Testis (tissue), 3 donors: ENCODE measurements around the gene C1QTNF8. TPM values are rescaled to one million over a fixed set of nuclear protein-coding genes. Genes with fewer than 3 reads are reported as not detected.

Experiments used
- DNase-seq: peaks from one replicate; pipeline ENCODE4 v3.0.0-alpha.2; 2019
- H3K27ac ChIP-seq, 2 donors: fragments of 200-600 bp; sonication (generic); one replicate each; pipeline ENCODE4 v1.5.1; 2019
- H3K27me3 ChIP-seq: fragments of 200-600 bp; sonication (generic); one replicate; pipeline ENCODE4 v1.5.1; 2019
- H3K36me3 ChIP-seq: fragments of 200-600 bp; sonication (generic); one replicate; pipeline ENCODE4 v1.5.1; 2017; ENCODE audit warnings: low read depth; ENCODE audit errors: missing control alignments
- H3K4me1 ChIP-seq: fragments of 200-600 bp; sonication (generic); one replicate; pipeline ENCODE4 v1.5.1; 2019
- H3K4me3 ChIP-seq, 2 donors: fragments of 200-600 bp; sonication (generic); one replicate each; pipeline ENCODE4 v1.5.1; 2017 to 2019
- H3K9me3 ChIP-seq: fragments of 200-600 bp; sonication (generic); one replicate; pipeline ENCODE4 v1.5.1; 2017
- POLR2A ChIP-seq: fragments of 450-650 bp; IDR thresholded peaks from one replicate; pipeline ENCODE4 v1.6.1; 2017; ENCODE audit warnings: antibody characterized with exemption, mild to moderate bottlenecking, moderate library complexity
- WGBS, 2 donors: methylation state at CpG; one replicate each; pipeline ENCODE4 v1.1.5; 2018; 5-methylcytosine and 5-hydroxymethylcytosine counted together
- intact Hi-C: fragments of 100-400 bp; cut with DNase I; formaldehyde crosslinking; loops from one replicate; pipeline ENCODE4 v1.15.1; 2023; ENCODE audit warnings: low total_unique reads
- polyA plus RNA-seq: library from polyadenylated mRNA; stranded (reverse); fragments of 350-450 nt; fragmentation: Illumina TruSeq; extraction: RNeasy Lipid Tissue Mini Kit (QIAGEN cat#74804); gene quantifications from one replicate; pipeline ENCODE4 v1.2.3, GENCODE V29; 2014; ENCODE audit warnings: low read depth, low replicate concordance; ENCODE audit not compliant: insufficient read depth
- total RNA-seq, 2 donors: library from RNA; depleted of rRNA; stranded (reverse); fragments of >200 nt; gene quantifications; one replicate each; pipeline ENCODE4 v1.2.3, GENCODE V29; 2016
- TF ChIP-seq, protein P1 (sequence below), 3 experiments: fragments of 450-650 bp in 2 of 3; fragments of 200-600 bp in 1 of 3; sonication (generic) in 1 of 3; IDR thresholded peaks; one replicate each; pipeline ENCODE4 v1.5.1; 2016 to 2019; ENCODE audit warnings: antibody characterized with exemption in 3 of 3, mild to moderate bottlenecking in 2 of 3, moderate library complexity in 1 of 3

C1QTNF8 gene
- total and polyA plus RNA-seq, 3 donors from 2014 or later = 1.3 to 2.7 TPM; not detected in 1

DNA sequence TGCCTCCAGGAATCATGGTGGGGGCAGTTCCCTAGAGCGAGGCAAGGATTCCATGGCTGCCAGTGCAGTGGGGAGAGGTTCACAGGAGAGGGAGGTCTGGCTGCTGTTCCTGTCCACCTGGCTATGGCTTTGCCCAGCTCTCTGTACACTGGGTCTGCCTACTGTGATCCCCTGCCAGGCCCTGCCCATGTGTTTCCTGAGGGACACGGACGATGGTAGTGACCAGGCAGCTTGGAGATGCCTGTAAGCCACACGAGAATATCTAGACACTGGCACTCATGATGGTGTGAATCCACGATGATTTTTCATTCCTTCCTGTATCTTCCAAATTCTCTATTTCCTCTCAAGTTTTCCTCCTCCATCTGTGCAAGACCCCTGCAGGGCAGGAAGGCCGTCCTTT, 11.1 kb downstream of the C1QTNF8 start:
- WGBS, 2 donors = 93 to 97% methylated on average over 6 of the region's 6 CpGs
- no peaks in the 10 kb centered on the region for H3K27me3 ChIP-seq
- intact Hi-C loops = no loop called here

DNA sequence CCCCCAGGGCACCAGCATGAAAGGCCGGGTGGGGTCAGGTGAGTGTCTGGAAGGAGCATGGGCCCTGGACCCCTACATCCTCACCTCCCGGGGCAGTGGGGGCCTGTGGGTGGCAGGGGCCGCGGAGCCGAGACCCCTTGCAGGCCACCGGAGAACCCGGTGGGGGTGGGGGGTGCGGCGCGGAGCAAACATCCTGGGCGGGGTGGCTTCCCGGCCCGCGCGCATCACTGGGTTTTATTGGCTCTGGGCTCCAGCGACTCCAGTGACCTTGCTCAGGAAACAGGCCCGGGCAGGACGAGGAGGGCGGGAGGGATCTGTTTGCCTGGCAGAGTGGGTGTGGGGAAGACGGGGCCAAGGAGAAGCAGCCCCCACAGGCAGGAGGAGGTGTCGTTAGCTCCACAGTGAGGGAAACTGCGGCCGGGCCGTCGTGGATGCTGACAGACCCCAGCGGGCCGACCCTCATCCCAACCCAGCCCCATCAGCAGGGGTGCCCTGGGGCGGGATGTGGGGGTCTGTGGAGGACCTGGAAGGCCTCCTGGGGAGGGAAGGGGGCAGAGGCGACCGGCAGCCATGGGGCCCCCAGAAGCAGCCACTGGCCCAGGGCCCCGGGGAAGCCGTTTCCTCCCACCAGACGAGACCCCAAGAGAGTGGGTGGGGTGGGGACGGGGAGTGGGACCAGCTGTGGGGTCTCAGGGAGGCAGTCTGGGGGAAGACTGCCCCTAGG, 12.9 kb downstream of the C1QTNF8 start:
- H3K4me1 ChIP-seq = peaks cover 9% of the 10 kb centered on the region
- TF ChIP-seq, protein P1, sequence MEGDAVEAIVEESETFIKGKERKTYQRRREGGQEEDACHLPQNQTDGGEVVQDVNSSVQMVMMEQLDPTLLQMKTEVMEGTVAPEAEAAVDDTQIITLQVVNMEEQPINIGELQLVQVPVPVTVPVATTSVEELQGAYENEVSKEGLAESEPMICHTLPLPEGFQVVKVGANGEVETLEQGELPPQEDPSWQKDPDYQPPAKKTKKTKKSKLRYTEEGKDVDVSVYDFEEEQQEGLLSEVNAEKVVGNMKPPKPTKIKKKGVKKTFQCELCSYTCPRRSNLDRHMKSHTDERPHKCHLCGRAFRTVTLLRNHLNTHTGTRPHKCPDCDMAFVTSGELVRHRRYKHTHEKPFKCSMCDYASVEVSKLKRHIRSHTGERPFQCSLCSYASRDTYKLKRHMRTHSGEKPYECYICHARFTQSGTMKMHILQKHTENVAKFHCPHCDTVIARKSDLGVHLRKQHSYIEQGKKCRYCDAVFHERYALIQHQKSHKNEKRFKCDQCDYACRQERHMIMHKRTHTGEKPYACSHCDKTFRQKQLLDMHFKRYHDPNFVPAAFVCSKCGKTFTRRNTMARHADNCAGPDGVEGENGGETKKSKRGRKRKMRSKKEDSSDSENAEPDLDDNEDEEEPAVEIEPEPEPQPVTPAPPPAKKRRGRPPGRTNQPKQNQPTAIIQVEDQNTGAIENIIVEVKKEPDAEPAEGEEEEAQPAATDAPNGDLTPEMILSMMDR (IDR thresholded peaks at IDR 0.05) = no peak
- no peak for TF ChIP-seq POLR2A
- no peaks in the 10 kb centered on the region for H3K9me3 ChIP-seq
- DNase-seq = no peak
- H3K27ac ChIP-seq = no peak overlapping the region
- intact Hi-C loops = no loop called here
- 42 to 69% methylated on average over 10 to 33 of the region's 34 CpGs for WGBS, 2 donors
- no peaks in the 10 kb centered on the region for H3K36me3 ChIP-seq
- H3K4me3 ChIP-seq = no peak overlapping the region
- H3K27me3 ChIP-seq = no peaks in the 10 kb centered on the region

More for the DNA sequence above, 11.1 kb downstream of the C1QTNF8 start:
- no peak overlapping the region for H3K4me3 ChIP-seq
- H3K27ac ChIP-seq = no peak overlapping the region
- H3K4me1 ChIP-seq = peaks cover 12% of the 10 kb centered on the region
- TF ChIP-seq POLR2A = no peak
- TF ChIP-seq, protein P1 (IDR thresholded peaks at IDR 0.05) = no peak
- DNase-seq = no peak
- no peaks in the 10 kb centered on the region for H3K36me3 ChIP-seq
- H3K9me3 ChIP-seq = no peaks in the 10 kb centered on the region

DNA sequence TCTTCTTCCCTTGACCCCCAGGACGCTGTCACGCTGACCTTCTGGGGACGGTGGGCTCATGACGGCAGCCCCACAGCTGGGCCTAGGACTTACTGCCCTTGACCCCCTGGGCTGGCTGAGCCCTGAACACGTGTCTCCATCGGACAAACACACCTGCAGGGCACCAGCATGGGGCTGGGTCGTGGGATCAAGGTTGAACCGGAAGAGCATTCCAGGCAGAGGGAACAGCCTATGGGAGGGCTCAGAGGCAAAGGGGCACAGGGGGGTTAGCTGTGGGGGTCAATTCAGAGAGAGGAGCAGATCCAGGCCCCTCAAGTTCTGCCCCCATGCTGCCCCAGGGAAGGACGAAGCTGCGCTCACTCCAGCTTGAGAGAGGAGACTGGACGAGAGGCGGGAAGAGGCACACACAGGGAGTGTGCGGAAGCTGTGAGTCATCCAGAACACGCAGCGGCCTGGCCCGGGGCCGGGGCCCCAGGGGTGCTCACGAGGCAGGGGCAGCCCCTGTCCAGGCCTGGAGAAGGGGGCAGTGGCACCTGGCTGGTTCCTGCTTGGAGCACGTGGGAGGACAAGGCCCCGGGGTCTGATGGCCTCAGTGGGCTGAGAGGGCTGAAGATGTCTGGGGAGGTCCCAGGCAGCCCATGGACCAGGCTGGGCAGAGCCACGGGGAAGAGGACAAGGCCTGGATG, 13.6 kb downstream of the C1QTNF8 start:
- no peaks in the 10 kb centered on the region for H3K36me3 ChIP-seq
- H3K4me3 ChIP-seq = no peak overlapping the region
- peaks cover 11% of the 10 kb centered on the region for H3K4me1 ChIP-seq
- DNase-seq = no peak
- no peaks in the 10 kb centered on the region for H3K9me3 ChIP-seq
- intact Hi-C loops = no loop called here
- no peak overlapping the region for H3K27ac ChIP-seq
- WGBS, 2 donors = 61 to 73% methylated on average over 17 to 21 of the region's 21 CpGs
- no peaks in the 10 kb centered on the region for H3K27me3 ChIP-seq
- TF ChIP-seq, protein P1 (IDR thresholded peaks at IDR 0.05) = no peak
- TF ChIP-seq POLR2A = no peak

DNA sequence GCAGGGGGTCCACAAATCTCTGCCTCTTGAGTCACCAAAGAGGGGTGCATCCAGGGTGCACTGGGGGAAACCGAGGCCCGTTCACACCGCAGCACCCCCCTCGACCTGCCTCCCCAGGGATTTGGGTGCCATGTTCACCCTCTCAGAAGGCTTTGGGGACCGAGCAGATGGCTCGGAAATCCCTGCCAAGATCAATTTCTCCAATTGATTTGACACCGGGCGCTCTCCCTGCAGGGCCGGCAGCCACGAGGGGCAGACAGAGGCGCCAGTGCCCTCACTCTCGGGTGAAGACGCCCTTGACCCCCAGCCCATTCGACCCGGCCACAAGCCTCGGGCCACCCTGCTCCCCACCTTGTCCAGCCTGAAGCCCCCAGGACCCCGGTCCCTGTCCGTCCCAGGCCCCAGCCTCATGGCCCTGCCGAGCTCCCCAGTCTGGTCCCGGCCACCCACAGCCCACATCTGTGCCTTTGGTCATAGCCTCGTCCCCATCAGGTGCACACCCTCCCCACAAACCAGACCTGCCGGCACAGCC, 14.2 kb downstream of the C1QTNF8 start:
- Histone ChIP-seq H3K27ac (no peak overlapping the region), H3K4me3 (no peak overlapping the region), H3K9me3 (no peaks in the 10 kb centered on the region), H3K4me1 (peaks cover 11% of the 10 kb centered on the region), H3K27me3 (no peaks in the 10 kb centered on the region), H3K36me3 (no peaks in the 10 kb centered on the region)
- DNase-seq = no peak
- TF ChIP-seq, protein P1 (IDR thresholded peaks at IDR 0.05) = no peak
- intact Hi-C loops = no loop called here
- 77 to 80% methylated on average over 18 to 22 of the region's 22 CpGs for WGBS, 2 donors
